Embryonic facial prominence (tissue), 1 donor: ENCODE results near the gene PGM1.
"Not testable (repeated sequence)": the region's sequence is repeated elsewhere in the genome, so short reads cannot be mapped to it uniquely, and the experiment has no call there.

ENCODE experiments used
- DNase-seq: peaks from one replicate; pipeline ENCODE4 v3.0.0-alpha.2; 2016; ENCODE audit errors: extremely low spot score

PGM1 gene

GRCh38 chr1:63593303-63593885 is at the start of gene PGM1:
Gene PGM1 (plus strand): TSS chr1:63593411. CDS start chr1:63593489, 78 bp downstream.
- no peak for DNase-seq

DNA sequence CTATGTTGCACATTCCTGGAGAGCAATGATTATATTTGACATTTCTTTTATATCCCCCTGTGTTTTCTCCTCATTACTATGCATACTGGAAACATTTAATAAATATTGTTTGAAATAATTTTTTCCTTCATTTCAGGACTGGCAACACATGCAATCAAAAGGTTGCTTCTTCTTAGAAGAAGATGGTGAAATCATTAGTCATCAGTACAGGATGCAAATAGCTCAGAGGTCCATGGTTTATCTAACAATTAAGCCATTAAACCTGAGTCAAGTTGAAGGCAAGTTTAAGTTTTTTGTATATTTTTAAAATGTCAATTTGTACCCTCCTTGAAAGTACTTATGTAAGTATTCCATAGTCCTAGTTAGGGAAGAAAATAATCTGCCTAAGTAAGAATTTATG is 47.4 kb upstream of the PGM1 start:
- no peak for DNase-seq

DNA sequence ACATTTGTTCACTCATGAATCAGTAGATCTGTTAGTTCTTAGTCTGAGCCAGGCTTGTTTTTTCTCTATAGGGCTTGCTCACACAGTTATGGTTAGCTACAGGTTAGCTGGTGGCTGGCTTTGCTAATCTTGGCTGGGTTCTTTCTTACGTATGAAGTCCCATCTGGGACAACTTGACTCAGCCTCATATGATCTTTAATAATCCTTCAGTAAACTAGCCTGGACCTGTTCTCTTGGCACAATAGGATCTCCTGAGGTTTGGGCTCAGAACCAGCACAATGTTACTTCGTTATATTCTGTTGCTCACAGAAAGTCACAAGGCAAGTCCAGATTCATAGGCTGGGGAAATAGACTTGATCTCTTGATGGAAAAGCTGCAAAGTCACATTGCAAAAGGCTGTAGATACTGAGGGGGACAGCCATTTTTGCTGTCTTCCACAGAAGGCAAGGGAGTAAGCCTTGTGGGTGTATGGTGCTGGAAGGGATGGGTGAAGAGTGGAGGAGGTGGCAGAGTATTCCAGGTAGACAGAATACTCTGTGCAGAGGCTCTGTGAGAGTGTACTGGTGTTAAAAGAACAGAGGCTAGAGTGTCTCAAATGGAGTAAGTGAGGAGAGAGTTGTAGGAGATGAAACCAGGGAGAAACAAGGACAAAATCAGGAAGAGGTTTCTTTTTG is 45.5 kb upstream of the PGM1 start:
- no peak for DNase-seq

- DNase-seq: no peak
These were observed 44.9 kb upstream of the PGM1 start for GRCh38 chr1:63548303-63548702.

DNA sequence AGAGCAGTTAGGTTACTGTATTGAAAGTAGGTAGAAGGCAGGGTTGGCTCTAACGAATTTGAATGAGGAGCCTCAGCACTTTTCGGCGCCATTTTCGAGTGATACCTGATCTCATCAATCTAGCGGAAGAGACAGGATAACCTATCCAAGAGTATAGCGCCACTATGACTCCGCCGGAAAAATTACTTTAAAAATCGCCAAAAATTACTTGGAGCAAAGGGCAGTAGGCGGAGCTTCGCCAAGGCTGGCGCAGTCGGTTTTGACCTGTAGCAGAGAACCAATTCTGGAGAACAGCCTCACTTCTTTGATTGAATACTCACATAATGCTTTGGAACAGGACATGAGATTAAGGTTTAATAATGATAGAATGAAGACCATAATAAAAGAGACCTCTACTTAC is 44.3 kb upstream of the PGM1 start:
- DNase-seq: no peak

- no peak for DNase-seq
These were observed 37.7 kb upstream of the PGM1 start for GRCh38 chr1:63555480-63555879.

- no peak for DNase-seq
These were observed 35.7 kb upstream of the PGM1 start for GRCh38 chr1:63557365-63557987.

- DNase-seq: no peak
These were observed 33.9 kb upstream of the PGM1 start for GRCh38 chr1:63559357-63559756.

DNA sequence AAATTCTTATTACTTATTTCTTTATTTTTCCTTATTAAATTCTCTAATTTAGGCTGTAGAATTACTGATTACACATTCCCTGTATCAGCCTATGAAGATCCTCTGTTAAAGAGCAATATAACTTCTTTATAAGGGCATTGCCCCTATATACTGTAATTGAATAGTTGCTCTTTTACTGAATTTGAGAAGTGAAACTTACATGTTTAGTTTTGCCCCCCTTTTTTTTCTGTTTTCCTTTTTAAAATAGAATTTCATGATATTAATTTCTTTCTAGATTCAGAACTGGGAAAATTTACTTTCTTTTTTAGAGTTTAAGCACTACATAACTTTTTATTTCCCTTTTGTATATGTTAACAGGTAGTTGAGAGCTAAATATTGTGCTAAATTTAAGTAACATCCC is 29.5 kb upstream of the PGM1 start:
- no peak for DNase-seq

- DNase-seq: no peak
These were observed 24.1 kb upstream of the PGM1 start for GRCh38 chr1:63569068-63569467.

- DNase-seq: no peak
These were observed 23.4 kb upstream of the PGM1 start for GRCh38 chr1:63569640-63570316.

DNA sequence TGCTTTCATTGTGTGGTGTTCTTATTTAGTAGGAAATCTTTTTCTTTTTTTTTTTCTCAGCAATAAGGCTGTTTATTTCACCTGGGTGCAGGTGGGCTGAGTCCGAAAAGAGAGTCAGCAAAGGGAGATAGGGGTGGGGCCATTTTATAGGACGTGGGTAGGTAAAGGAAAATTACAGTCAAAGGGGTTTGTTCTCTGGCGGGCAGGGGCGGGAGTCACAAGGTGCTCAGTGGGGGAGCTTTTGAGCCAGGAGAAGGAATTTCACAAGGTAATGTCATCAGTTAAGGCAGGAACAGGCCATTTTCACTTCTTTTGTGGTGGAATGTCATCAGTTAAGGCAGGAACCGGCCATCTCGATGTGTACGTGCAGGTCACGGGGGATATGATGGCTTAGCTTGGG is 20.5 kb upstream of the PGM1 start:
- not testable (repeated sequence) for DNase-seq

GRCh38 chr1:63574203-63574796 is 18.9 kb upstream of the PGM1 start:
- not testable (repeated sequence) for DNase-seq

GRCh38 chr1:63575340-63575826 is 17.8 kb upstream of the PGM1 start:
- DNase-seq: no peak

DNA sequence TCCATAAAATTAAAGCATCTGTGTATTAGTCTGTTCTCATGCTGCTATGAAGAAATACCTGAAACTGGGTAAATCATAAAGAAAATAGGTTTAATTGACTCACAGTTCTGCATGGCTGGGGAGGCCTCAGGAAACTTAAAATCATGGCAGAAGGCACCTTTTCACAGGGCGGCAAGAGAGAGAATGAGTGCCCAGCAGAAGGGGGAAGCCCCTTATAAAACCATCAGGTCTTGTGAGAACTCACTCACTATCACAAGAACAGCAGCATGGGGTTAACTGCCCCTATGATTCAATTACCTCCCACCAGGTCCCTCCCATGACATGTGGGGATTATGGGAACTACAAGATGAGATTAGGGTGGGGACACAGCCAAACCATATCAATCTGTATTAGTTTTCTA is 6.9 kb upstream of the PGM1 start:
- DNase-seq: not testable (repeated sequence)

DNA sequence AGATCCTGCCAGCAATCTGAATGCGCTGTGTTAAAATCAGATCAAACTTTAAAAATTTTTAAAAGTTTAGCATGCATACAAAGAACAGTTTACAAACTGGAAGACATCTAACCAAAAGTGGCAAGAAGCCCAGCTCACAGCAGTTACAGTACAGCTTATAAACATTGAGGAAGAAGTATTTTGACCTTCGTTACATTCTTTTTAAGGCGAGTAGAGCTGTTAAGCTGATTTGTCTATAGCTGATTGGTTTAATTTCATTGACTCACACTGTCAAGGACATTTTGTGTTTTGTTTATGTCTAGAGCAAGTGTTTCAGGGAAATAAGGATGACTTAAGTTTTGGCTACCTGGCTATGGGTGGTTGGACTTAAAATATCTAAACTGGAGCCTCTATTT is 3.0 kb upstream of the PGM1 start:
- DNase-seq: no peak

GRCh38 chr1:63592536-63593302 is 492 bp upstream of the PGM1 start:
- DNase-seq: no peak

DNA sequence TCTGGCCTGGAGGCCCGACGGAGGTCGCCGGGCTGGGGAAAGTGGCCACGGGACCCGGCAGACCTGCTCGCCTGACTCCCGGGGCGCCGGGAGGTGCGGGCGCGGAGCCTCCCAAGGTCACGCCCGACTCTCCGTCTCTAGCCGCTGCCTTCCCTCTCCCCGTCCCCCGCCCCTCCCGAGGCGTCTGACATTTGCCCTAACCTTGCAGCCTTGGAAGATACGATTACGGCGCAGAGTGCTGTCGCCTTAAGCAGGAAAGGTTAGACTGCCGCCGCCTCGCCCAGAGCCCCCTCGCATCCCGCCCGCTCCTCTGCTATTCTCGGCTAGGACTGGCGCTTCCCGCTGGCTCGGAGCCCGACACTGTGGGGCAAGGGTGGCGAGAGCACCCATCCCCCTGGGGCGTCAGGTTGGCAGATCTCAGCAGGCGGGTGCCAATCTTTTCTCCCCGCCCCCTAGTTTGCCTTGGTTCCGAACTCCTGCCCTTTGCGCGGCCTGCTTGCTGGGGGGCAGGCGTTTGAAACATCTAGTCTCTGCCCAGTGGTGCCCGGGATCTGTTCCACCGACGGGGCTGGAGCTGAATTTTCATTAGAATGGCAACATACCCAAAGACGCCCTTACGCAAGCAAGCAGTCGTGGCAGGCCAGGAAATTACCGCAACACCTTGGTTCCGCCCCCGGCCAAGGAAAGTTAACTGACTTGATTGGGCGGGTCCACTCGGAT is 835 bp downstream of the PGM1 start:
- no peak for DNase-seq

- no peak for DNase-seq
These were observed 2.2 kb downstream of the PGM1 start for GRCh38 chr1:63595435-63595834.

- no peak for DNase-seq
These were observed 6.6 kb downstream of the PGM1 start for GRCh38 chr1:63599799-63600198.

DNA sequence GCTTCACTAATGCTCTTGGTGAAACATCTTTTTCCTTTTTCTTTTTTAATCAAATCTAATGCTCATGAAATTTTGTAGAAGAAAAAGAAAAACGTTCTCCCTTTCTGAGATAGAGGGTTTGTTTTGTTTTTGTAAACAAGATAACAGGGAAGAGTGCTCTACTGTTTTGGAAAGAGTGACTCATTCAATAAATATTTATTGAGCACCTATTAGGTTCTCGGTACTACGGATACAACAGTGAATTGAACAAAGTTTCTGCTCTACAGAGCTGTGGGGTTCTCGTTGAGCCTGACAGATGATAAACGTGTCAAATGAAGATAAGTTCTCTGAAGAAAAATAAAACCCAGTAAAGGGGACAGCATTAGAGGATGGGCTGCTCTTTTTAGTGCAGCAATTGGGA is 7.0 kb downstream of the PGM1 start:
- DNase-seq: no peak
